WERI-Rb-1 (cell line): ENCODE measurements around the gene FAM90A1.
A peak's percentile ranks its signal among the peaks of the same experiment; 100 is the strongest.
"Not testable (repeated sequence)": the region's sequence is repeated elsewhere in the genome, so short reads cannot be mapped to it uniquely, and the experiment has no call there.

Experiments used
- DNase-seq: peaks from one replicate; pipeline ENCODE4 v3.0.0-alpha.2; 2020
- H3K27ac ChIP-seq: fragments of 250-450 bp; sonication (Bioruptor Pico); 2 replicates; pipeline ENCODE4 v1.5.1; 2020; ENCODE audit warnings: mild to moderate bottlenecking, moderate library complexity
- H3K27me3 ChIP-seq: fragments of 250-450 bp; sonication (Bioruptor Pico); 2 replicates; pipeline ENCODE4 v1.5.1; 2021; ENCODE audit warnings: mild to moderate bottlenecking, low read depth, moderate library complexity; ENCODE audit not compliant: insufficient read depth, severe bottlenecking
- H3K36me3 ChIP-seq: fragments of 250-450 bp; sonication (Bioruptor Pico); 2 replicates; pipeline ENCODE4 v1.5.1; 2020; ENCODE audit warnings: mild to moderate bottlenecking, moderate library complexity
- H3K4me3 ChIP-seq: 2 replicates; pipeline ENCODE4 v1.5.1; 2011; ENCODE audit warnings: low read depth, mild to moderate bottlenecking, control low read depth, low read length
- H3K9me3 ChIP-seq: fragments of 250-450 bp; sonication (Bioruptor Pico); 2 replicates; pipeline ENCODE4 v1.5.1; 2021; ENCODE audit warnings: mild to moderate bottlenecking, moderate library complexity; ENCODE audit not compliant: severe bottlenecking
- CTCF ChIP-seq: IDR thresholded peaks from 2 replicates; pipeline ENCODE4 v1.5.1; 2011; ENCODE audit warnings: low read depth, mild to moderate bottlenecking, control low read depth, inconsistent platforms, low read length

FAM90A1 gene

GRCh38 chr12:8241917-8242621 is 14.7 kb upstream of the FAM90A1 start:
- peak; percentile 39 for DNase-seq
- peak overlapping the region; percentile 86 for H3K4me3 ChIP-seq
- not testable (repeated sequence) for H3K9me3 ChIP-seq, H3K36me3 ChIP-seq, H3K27me3 ChIP-seq
- H3K27ac ChIP-seq = peak overlapping the region; percentile 73

GRCh38 chr12:8240340-8241114 is 13.1 kb upstream of the FAM90A1 start:
- DNase-seq, H3K9me3 ChIP-seq, H3K27ac ChIP-seq, H3K4me3 ChIP-seq, H3K36me3 ChIP-seq, H3K27me3 ChIP-seq: not testable (repeated sequence)

GRCh38 chr12:8237031-8237430 is 9.6 kb upstream of the FAM90A1 start:
- DNase-seq, H3K4me3 ChIP-seq, H3K27me3 ChIP-seq, H3K27ac ChIP-seq, H3K9me3 ChIP-seq, H3K36me3 ChIP-seq: not testable (repeated sequence)

- H3K36me3 ChIP-seq, H3K27ac ChIP-seq, H3K9me3 ChIP-seq, DNase-seq, H3K4me3 ChIP-seq, H3K27me3 ChIP-seq: not testable (repeated sequence)
Observed at GRCh38 chr12:8235316-8236157, 8.1 kb upstream of the FAM90A1 start.

- not testable (repeated sequence) for H3K9me3 ChIP-seq, H3K27me3 ChIP-seq, H3K36me3 ChIP-seq, DNase-seq, H3K27ac ChIP-seq, H3K4me3 ChIP-seq
Observed at GRCh38 chr12:8234746-8235145, 7.3 kb upstream of the FAM90A1 start.

- not testable (repeated sequence) for H3K27me3 ChIP-seq, H3K36me3 ChIP-seq, H3K27ac ChIP-seq, DNase-seq, H3K4me3 ChIP-seq, H3K9me3 ChIP-seq
Observed at GRCh38 chr12:8233935-8234495, 6.6 kb upstream of the FAM90A1 start.

- not testable (repeated sequence) for H3K9me3 ChIP-seq, H3K36me3 ChIP-seq, H3K27ac ChIP-seq, H3K4me3 ChIP-seq, H3K27me3 ChIP-seq, DNase-seq
Observed at GRCh38 chr12:8233300-8233855, 6.0 kb upstream of the FAM90A1 start.

- not testable (repeated sequence) for H3K36me3 ChIP-seq, H3K27me3 ChIP-seq, H3K4me3 ChIP-seq, H3K9me3 ChIP-seq, H3K27ac ChIP-seq
- DNase-seq = peak; percentile 82
- TF ChIP-seq CTCF = peak; percentile 64
Observed at GRCh38 chr12:8231666-8232608, 4.5 kb upstream of the FAM90A1 start.

- not testable (repeated sequence) for DNase-seq, H3K9me3 ChIP-seq, H3K36me3 ChIP-seq, H3K4me3 ChIP-seq, H3K27me3 ChIP-seq, H3K27ac ChIP-seq
Observed at GRCh38 chr12:8231049-8231448, 3.6 kb upstream of the FAM90A1 start.

- H3K9me3 ChIP-seq, H3K4me3 ChIP-seq, DNase-seq: not testable (repeated sequence)
Observed at GRCh38 chr12:8229486-8229885, 2.1 kb upstream of the FAM90A1 start.

GRCh38 chr12:8228607-8229006 is 1.2 kb upstream of the FAM90A1 start:
- H3K27ac ChIP-seq, H3K36me3 ChIP-seq, H3K27me3 ChIP-seq, DNase-seq, H3K9me3 ChIP-seq, H3K4me3 ChIP-seq: not testable (repeated sequence)

More at GRCh38 chr12:8229486-8229885, 2.1 kb upstream of the FAM90A1 start:
- H3K36me3 ChIP-seq, H3K27me3 ChIP-seq, H3K27ac ChIP-seq: not testable (repeated sequence)

- H3K4me3 ChIP-seq, DNase-seq, H3K36me3 ChIP-seq, H3K27me3 ChIP-seq, H3K27ac ChIP-seq, H3K9me3 ChIP-seq: not testable (repeated sequence)
Observed at GRCh38 chr12:8227732-8228077, 287 bp upstream of the FAM90A1 start.
